Hepatic stellate cell (primary cell): ENCODE data around the gene FREY1.
"Not testable (repeated sequence)": the region's sequence is repeated elsewhere in the genome, so short reads cannot be mapped to it uniquely, and the experiment has no call there.

Experiments
- DNase-seq: peaks from one replicate; pipeline ENCODE4 v3.0.0; 2011; ENCODE audit warnings: low spot score

The FREY1 gene

DNA sequence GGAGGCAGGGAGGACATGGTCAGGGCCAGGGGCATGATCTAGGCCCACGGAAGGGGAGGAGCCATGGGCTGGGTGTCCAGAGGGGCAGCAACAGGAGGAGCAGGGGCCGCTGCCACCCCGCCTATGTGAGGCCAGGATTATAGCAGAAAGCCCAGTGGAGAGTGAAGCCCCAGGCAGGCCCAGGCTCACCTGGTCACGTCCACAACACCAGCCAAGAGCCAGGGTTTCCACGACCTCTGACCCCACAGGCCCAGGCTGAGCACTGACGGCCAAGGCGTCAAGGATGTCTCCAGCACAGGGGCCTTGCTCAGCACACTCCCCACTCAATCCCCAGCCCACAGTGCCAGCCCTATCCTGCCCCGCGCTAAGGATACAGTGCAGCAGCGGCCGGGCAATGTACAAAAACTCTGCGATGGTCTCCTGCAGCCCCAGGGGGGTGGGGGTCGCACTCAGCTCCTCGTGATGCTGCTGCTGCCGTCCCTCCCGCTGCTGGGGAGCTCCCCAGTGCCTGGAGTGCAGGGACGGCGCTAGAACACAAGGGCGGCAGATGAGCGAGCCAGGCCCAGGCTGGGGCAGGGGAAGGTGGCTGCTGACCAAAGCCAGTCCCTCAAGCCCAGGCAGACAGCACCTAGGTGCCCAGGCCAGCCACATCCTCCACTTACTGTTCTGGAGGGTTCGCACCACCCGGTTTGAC, 7.0 kb upstream of the FREY1 start:
- DNase-seq = no peak

DNA sequence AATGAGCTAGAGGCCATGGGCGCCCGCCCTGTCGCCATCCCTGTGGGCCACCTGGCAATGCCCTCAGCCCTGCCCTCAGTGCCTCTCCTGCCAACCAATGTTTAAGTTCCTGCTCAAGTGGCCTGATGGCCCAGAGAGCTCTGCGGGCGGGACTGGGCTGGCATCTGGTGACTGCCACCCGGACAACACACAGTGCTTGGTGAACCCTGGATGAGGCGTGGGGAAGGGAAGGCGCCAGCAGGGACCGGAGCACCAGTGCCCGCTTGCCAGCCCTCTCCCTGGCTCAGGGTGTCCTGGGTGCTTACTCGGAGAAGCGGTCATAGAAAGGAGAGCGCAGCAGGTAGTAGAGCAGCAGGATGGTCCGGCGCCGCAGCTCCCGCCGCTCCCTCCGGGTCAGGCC, 6.4 kb upstream of the FREY1 start:
- DNase-seq = no peak

DNA sequence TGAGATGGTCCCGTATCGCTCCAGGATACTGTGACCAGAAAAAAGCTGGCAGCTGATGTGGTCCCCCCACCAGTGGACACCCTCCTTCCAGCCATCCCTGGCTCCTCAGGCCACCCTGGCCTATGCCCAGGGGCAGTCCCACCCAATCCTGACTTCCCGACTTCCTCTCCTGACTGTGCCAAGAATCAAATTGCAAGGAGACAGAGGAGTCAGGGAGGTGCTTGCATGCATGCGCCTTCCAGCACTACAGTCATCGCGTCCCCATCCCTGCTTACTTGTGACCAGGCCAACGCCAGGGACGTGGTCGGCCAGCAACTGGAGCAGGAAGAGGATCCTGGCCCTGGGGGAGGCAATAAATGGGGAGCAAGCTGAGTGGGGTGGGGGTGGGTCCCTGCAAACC, 3.6 kb upstream of the FREY1 start:
- no peak for DNase-seq

DNA sequence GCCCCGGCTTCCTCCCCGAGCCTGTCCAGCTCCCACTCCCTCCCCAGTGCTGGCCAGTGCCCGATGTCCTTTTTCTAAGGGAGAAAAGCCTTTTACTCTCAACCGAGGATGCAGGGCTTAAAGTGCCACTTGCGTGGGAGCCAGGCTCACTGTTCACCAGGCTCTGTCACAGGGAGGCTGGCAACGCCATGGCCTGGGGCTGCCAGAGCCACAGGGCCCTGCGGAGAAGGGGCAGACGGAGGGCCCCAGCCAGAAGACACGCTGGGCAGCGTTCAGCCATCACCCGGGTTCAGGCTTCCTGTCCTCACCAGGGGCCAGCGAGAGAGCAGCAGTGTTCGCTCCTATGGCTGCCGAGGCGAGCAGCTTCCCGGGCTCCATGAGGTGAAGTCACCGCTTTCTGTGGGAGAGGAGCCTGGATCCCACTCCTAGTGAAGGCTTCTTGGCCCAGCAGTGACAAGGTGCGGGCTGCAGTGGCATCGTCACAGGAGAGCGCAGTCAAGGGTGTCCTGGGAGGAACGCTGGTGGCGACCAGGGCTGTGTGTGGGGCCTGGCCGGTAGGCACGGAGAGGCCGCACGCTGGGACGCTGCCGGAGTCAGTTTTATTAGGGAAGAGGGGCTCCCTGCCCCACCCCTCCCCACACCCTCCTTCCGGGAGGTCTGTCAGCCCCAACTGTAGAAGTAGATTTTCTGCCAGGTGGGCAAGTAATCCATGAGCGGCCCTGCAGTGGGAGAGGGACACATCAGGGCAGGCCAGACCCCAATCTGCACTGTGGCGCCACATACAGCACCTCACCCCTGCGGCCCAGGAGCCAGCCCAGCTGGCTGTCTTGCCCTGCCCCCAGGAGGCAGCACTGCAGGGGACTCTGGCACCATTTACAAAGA, 2.8 kb upstream of the FREY1 start:
- no peak for DNase-seq

DNA sequence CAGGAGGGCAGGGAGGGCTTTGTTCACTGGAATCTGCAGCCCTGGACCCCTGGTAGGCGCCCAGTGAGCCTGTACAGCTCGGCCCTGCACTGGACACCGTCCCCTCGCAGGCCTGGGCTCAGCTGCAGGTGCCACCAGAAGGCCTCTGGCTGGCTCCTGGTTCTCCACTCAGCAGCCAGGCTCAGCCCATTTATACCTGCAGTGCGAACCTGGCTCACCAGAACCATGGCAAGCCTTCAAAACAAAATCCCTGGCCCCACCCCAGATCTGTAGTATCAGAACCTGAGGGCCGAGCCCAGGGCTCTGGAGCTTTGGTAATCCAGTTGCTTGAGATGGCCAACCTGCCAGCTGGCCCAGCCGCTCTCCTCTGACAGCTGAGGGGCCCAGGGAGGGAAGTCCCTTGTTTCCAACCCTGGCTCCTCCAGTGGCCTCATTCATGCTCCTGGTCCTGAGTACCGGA, 870 bp upstream of the FREY1 start:
- no peak for DNase-seq

DNA sequence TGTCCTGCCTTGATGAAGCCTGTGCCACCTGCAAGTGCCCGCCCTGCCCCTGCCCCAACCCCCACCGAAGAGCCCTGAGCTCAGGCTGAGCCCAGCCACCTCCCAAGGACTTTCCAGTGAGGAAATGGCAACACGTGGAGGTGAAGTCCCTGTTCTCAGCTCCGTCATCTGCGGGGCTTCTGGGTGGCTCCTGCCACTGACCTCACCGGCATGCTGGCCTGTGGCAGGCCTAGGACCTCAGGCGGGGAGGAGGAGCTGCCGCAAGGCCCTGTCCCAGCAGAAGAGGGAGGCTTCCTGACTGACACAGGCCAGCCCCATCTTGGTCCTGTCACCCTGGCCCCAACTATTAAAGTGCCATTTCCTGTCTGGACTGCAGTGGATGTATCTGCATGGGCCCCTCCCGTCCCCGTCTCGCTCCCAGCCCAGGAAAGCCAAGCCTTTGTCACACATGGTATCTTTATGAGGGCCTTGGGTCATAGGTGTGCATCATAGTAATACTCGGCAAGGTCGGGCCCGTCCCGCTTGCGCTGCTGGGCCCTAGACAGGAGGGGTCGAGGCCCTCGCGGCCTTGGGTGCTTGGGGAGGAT, 882 bp downstream of the FREY1 start:
- no peak for DNase-seq

DNA sequence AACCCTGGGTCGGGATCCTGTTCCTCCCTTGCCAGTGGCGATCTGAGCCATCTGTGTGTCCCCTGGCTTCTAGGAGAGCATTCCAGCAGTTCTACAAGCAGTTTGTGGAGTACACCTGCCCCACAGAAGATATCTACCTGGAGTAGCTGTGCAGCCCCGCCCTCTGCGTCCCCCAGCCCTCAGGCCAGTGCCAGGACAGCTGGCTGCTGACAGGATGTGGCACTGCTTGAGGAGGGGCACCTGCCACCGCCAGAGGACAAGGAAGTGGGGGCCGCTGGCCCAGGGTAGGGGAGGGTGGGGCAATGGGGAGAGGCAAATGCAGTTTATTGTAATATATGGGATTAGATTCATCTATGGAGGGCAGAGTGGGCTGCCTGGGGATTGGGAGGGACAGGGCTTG, 1.5 kb downstream of the FREY1 start:
- not testable (repeated sequence) for DNase-seq

DNA sequence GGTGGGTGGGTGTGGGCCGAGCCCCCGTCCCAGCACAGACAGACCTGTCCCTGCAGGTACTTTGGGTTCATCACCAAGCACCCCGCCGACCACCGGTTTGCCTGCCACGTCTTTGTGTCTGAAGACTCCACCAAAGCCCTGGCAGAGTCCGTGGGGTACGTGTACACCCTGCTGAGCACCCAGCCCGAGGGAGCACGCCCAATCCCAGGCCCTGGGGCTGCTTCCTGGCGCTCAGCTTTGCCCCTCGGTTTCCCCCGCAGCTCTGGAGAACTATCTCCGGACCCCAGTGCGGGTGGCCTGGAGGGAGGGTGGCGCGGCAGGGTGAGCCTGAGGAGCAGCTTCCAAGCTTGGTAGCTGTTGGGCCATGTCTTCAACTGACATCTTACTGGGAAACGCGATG, 2.0 kb downstream of the FREY1 start:
- DNase-seq = no peak

DNA sequence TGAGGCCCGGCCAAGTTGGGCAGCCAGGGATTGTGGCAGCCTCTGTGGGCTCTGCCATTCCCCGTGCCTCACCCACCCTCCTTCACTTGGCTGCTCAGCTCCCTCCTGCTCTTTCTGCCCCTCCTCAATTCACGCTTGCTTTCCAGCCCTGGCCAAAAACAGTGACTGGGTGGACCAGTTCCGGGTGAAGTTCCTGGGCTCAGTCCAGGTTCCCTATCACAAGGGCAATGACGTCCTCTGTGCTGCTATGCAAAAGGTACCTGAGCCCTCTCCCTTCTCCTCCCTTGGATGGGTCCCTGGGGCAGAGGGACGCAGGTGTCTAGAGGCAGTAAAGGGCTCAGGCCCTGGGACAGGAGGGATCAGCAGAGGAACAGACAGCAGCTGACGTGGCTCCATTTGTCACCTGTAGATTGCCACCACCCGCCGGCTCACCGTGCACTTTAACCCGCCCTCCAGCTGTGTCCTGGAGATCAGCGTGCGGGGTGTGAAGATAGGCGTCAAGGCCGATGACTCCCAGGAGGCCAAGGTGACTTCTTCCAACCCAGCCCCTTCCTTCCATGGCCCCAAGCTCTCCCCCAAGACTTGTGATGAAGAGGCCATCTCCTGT, 2.7 kb downstream of the FREY1 start:
- DNase-seq = no peak

DNA sequence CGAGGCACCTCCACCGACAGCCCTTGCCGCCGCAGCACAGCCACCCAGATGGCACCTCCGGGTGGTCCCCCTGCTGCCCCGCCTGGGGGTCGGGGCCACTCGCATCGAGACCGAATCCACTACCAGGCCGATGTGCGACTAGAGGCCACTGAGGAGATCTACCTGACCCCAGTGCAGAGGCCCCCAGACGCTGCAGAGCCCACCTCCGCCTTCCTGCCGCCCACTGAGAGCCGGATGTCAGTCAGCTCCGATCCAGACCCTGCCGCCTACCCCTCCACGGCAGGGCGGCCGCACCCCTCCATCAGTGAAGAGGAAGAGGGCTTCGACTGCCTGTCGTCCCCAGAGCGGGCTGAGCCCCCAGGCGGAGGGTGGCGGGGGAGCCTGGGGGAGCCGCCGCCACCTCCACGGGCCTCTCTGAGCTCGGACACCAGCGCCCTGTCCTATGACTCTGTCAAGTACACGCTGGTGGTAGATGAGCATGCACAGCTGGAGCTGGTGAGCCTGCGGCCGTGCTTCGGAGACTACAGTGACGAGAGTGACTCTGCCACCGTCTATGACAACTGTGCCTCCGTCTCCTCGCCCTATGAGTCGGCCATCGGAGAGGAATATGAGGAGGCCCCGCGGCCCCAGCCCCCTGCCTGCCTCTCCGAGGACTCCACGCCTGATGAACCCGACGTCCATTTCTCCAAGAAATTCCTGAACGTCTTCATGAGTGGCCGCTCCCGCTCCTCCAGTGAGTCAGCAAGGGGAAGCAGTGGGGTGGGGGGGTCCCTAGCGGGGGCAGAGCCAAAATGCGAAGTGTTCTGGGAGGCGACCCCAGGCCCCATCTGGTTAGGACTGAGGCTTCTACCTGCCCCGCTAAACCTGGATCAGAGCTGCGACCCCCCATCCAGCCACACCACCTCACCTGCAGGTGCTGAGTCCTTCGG, 4.4 kb downstream of the FREY1 start:
- DNase-seq = no peak

DNA sequence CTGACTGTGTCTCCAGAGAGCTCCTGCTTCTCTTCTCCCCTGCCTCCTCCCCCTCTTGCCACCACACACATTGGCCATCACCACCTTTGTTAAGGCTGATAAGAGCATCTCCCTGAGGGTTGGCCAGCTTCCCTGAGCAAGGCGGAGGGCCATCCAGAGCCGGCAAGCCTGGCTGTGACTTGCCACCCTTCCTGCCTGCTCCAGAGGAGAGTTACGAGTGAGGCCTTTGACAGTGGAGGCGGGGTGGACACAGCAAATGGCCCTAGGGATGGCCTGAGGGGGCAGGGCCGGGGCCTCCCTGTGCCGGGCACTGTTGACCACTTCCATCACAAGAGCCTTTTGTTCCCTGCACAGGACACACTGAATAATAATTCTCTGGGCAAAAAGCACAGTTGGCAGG, 5.4 kb downstream of the FREY1 start:
- DNase-seq = no peak

DNA sequence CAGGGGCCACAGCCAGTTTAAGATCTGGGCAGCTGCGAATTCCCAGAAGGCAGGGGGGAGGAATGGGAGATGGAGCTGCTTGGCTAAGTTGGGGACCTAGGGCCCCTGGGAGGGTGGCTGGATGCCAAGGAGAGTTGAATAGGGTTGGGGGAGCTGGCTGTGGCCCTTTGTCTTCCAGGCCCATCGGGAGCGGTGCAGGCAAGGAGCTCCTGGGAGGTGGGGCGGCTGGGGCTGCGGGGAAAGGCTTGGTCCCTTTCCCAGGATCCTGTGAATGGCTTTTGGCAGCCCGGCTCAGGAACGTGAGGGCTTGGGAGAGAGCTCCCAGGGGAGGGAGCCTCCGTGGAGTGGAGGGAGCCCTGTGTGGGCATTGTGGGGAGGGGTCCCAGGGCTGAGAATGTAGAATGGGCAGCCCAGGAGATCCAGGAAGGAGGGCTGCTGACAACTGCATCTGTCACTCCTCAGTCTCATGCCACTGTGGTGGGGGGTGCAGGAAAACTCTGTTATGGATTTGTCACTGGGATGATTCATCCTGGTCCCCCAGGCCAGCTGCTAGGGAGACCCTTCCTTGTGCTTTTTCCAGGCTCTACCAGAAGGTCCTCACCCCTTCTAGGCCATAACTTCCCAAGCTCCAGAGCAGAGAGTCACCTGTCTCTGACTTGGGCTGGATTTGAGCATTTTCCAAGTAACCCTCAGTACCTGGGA, 6.0 kb downstream of the FREY1 start:
- DNase-seq = no peak

DNA sequence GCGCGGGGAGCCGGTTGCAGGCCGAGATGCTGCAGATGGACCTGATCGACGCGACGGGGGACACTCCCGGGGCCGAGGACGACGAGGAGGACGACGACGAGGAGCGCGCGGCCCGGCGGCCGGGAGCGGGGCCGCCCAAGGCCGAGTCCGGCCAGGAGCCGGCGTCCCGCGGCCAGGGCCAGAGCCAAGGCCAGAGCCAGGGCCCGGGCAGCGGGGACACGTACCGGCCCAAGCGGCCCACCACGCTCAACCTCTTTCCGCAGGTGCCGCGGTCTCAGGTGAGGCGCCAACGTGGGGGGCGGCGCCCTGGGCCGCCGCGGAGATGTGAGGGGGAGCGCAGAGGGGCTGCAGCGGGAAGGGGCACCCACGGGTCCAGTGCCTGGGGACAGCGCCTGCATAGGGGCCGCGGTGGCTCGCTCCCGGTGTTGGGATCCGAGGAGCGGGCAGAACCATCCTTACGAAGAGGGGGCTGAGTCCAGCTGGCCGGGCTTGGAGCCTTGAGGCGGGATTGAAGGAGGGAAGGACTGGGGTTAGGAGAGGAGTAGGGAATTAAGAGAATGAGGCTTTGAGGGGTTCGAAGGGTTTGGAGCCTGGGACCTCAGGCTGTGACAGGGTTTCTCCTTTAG, 6.8 kb downstream of the FREY1 start:
- not testable (repeated sequence) for DNase-seq

DNA sequence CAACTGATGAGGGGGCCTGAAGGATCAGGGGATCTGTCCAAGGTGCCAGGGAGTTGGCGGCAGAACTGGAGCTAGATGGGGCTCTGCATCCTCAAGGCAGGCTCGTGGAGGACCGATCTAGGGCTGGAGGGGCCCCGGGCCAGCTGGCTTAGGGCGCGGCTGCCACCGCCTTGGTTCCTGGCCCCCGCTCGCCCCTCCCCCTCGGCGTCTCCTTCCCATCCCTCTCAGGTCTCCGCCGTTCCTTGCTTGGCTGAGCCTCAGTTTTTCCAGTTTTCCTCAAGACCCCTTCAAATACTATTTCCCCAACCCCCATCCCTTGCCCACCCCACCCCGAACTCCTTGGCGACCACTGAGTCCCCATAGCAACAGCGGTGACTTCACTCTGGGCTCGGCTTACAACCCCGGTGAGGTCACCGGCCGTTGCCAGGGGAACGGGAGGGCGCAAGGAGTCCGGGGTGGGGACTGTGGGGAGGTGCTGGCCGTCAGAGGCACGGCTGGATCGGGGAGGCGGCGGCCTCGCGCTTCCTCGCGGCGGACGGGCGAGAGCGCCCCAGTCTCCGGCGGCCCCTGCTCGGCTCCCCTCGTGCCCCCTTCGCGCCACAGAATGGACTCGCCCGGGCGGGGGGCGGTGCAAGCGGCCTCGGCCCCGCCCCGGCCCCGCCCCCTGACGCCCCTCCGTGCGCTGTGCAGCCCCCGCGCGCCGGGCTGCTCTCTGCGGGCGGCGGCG, 7.5 kb downstream of the FREY1 start:
- DNase-seq = peak; percentile 98

DNA sequence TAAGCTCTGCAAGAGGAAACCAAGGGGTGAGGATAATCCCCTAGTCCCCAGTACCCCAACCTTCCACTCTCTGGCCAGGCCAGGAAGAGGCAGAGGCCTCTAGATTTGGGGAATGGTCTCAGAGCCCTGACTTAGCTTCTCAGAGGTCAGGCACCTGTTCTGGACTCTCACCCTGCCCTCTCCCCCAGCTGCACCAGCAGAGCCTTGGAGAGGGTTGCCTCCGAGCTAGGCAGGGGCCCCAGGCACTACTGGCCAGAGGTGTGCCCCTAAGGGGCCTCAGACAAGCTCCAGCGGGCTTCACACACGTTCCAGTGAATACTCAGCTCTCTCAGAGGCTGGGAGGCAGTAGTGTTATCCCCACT, 8.0 kb downstream of the FREY1 start:
- DNase-seq = no peak

DNA sequence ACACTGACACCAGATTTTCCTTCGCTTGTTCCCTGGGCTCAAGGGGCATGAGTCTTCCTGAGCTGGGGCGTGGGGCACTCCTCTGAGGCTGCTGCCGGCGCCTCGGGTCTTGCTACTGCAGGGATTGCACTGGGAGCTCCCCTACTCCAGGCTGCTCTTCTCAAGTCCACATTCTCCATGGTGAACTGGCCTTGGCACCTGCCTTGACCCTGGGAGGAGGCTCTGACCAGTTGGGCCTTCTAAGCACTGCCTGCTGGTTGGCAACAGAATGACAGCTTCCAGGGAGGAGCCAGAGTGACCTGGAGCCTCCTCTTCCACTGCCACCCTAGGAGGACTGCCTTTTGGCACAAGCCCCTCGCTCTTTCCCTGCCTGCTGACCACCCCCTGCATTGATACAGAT, 9.5 kb downstream of the FREY1 start:
- no peak for DNase-seq

DNA sequence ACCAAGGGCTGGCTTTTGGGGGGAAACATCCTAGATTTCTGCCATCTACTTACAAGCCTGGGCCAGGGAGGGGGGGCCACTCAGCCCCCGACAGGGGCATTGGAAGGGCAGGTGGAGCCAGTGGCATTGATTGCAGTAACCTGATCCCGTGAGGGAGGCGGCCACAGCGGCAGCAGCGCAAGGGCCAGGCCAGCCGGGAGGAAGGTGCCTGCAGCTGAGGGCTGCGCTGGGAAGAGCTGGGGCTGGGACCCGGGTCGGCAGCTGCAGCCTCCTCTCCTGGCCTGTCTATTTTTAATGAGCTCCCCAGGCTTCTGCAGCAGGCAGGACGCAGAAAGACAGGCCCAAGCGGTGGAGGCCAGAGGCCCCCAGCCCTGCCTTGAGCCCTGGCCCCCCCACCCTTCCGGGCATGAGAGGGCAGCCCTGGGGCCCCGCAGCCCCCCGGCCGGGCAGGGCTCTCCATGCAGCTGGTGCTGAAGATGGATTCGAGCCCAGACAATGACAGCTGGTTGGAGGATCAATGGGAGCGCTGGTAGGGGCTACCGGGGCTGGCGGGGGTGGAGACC, 10.6 kb downstream of the FREY1 start:
- DNase-seq = no peak

DNA sequence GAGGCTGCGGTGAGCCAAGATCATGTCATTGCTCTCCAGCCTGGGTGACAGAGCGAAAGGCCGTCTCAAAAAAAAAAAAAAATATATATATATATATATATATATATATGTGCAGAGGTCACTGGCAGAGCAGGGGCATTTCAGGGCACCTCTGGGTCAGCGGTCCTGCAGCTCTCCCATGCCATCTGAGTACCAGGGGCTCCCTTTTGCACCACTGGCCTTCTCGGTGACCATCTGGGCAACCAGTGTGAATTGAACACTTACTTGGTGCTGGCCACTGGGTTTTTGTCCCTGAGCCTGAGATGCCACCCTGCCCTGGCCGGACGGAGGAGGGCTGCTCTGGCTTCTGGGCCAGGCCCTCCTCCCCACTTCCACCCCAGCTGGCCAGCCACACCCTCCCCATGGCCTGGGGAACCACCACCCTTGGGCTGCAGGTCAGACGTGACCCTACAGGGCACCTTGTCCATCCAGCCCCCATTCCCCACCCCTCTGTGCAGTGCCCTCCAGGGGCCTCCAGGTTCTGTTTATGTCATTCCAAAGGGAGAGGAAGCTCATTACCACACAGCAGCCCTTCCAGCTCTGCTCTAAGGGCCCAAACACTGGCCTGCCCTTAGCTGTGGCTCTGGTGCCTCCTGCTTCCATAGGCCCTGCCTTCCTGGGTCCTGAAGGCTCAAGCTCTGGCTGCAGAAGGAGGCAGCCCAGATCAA, 11.4 kb downstream of the FREY1 start:
- no peak for DNase-seq
